ENCODE measurements around the gene PRDM16.

The PRDM16 gene

DNA sequence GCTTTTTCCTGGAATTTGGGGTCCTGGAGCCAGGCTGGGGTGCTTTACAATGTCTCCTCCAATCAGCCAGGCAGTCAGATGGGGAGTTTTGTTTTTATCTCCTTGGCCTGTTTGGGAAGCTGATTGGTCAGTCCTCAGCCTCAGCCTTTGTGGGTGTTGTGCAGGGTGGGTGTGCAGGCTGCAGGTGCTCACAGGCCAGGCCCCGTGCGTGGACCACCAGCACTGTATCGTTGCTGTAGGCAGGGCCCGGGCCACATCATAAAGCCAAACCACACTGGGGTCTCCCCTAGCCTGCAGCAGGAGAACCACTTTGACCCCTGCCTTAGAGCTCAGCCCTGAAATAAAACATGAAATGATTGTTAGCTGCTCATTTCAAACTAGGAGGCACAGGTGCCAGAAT lies 8.6 kb downstream of the PRDM16 start:
- no peaks in the 10 kb centered on the region for H3K27me3 ChIP-seq (ENCODE audit: insufficient read depth, low read length, poor library complexity, severe bottlenecking)
- peak overlapping the region; percentile 14 for H3K4me2 ChIP-seq (ENCODE audit: low read depth, low read length, poor library complexity, severe bottlenecking)
- no peaks in the 10 kb centered on the region for H3F3A ChIP-seq (ENCODE audit: low read depth)
- H3K4me1 ChIP-seq (ENCODE audit: insufficient read depth, low read length, poor library complexity, severe bottlenecking): peaks cover 3% of the 10 kb centered on the region
- H3K36me3 ChIP-seq (ENCODE audit: insufficient read depth, low read length): no peaks in the 10 kb centered on the region
- peaks cover 100% of the 10 kb centered on the region for H3K79me2 ChIP-seq (ENCODE audit: insufficient read depth, low read length)
- H3K9me3 ChIP-seq (ENCODE audit: insufficient read depth, low read depth, low read length): no peaks in the 10 kb centered on the region
- TF ChIP-seq, protein P1, sequence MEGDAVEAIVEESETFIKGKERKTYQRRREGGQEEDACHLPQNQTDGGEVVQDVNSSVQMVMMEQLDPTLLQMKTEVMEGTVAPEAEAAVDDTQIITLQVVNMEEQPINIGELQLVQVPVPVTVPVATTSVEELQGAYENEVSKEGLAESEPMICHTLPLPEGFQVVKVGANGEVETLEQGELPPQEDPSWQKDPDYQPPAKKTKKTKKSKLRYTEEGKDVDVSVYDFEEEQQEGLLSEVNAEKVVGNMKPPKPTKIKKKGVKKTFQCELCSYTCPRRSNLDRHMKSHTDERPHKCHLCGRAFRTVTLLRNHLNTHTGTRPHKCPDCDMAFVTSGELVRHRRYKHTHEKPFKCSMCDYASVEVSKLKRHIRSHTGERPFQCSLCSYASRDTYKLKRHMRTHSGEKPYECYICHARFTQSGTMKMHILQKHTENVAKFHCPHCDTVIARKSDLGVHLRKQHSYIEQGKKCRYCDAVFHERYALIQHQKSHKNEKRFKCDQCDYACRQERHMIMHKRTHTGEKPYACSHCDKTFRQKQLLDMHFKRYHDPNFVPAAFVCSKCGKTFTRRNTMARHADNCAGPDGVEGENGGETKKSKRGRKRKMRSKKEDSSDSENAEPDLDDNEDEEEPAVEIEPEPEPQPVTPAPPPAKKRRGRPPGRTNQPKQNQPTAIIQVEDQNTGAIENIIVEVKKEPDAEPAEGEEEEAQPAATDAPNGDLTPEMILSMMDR (conservative IDR thresholded peaks at IDR 0.05; ENCODE audit: low read length): no peak
- TF ChIP-seq EZH2phosphoT487 (IDR thresholded peaks at IDR 0.05; ENCODE audit: borderline replicate concordance): no peak
- H3K9ac ChIP-seq (ENCODE audit: low read depth, low read length, poor library complexity, severe bottlenecking): no peak overlapping the region
- H3K9me2 ChIP-seq (replicated peaks; ENCODE audit: low read depth, low read length): no peaks in the 10 kb centered on the region
- no peak overlapping the region for H3K4me3 ChIP-seq (ENCODE audit: low read length, poor library complexity, severe bottlenecking)
- H2AFZ ChIP-seq (ENCODE audit: low read length): no peak overlapping the region
- peaks cover 29% of the 10 kb centered on the region for H4K20me1 ChIP-seq (ENCODE audit: insufficient read depth, low read length, poor library complexity, severe bottlenecking)

DNA sequence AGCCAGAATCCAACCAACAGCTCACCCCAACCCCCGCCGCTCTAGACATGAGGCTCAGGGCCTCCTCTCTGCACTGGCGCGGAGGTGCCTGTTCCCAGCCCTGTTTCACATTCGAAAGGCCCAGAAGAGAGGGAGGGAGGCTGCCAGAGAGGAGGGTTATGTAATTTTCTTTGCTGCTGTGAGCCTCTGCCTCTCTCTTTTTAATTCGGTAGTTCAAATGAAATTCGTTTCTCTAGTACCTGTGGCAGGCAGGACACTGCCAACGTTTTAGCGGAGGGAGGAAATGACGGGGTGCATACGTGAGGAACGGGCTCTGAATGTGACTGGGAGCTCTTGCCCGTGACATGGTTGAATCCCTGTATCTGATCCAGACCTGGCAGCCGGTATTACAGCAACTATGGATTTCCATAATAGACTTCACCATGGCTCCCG lies 9.4 kb downstream of the PRDM16 start:
- peaks cover 98% of the 10 kb centered on the region for H3K79me2 ChIP-seq (ENCODE audit: insufficient read depth, low read length)
- H3K36me3 ChIP-seq (ENCODE audit: insufficient read depth, low read length): no peaks in the 10 kb centered on the region
- H3K4me3 ChIP-seq (ENCODE audit: low read length, poor library complexity, severe bottlenecking): no peak overlapping the region
- H3K27me3 ChIP-seq (ENCODE audit: insufficient read depth, low read length, poor library complexity, severe bottlenecking): no peaks in the 10 kb centered on the region
- H3K9me3 ChIP-seq (ENCODE audit: insufficient read depth, low read depth, low read length): no peaks in the 10 kb centered on the region
- TF ChIP-seq, protein P1 (conservative IDR thresholded peaks at IDR 0.05; ENCODE audit: low read length): no peak
- no peak for TF ChIP-seq EZH2phosphoT487 (IDR thresholded peaks at IDR 0.05; ENCODE audit: borderline replicate concordance)
- H3K9me2 ChIP-seq (replicated peaks; ENCODE audit: low read depth, low read length): no peaks in the 10 kb centered on the region
- no peaks in the 10 kb centered on the region for H3F3A ChIP-seq (ENCODE audit: low read depth)
- no peak overlapping the region for H3K9ac ChIP-seq (ENCODE audit: low read depth, low read length, poor library complexity, severe bottlenecking)
- H3K4me2 ChIP-seq (ENCODE audit: low read depth, low read length, poor library complexity, severe bottlenecking): no peak overlapping the region
- peaks cover 24% of the 10 kb centered on the region for H4K20me1 ChIP-seq (ENCODE audit: insufficient read depth, low read length, poor library complexity, severe bottlenecking)
- no peak overlapping the region for H2AFZ ChIP-seq (ENCODE audit: low read length)
- no peaks in the 10 kb centered on the region for H3K4me1 ChIP-seq (ENCODE audit: insufficient read depth, low read length, poor library complexity, severe bottlenecking)

DNA sequence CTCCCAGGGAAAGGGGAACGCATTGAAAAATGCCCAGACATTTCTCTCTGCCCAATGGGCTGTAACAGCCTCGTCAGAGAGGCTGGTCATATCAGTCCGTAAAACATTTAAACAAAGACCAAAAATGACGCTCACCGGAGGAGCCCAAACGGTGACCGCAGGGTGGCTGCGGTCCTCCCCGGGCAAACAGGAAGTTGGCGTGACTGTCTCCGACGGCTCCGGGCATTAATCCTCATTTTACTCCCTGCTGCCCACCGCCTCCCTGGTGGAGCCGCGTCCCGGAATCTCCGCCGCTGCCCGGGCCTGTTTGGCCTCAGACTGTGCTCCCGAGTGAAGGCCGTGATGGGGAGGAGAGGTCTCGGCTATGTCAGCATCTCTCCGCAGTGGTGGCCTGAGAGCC lies 9.9 kb downstream of the PRDM16 start:
- no peaks in the 10 kb centered on the region for H3F3A ChIP-seq (ENCODE audit: low read depth)
- no peaks in the 10 kb centered on the region for H3K4me1 ChIP-seq (ENCODE audit: insufficient read depth, low read length, poor library complexity, severe bottlenecking)
- no peak overlapping the region for H3K9ac ChIP-seq (ENCODE audit: low read depth, low read length, poor library complexity, severe bottlenecking)
- no peak overlapping the region for H3K4me2 ChIP-seq (ENCODE audit: low read depth, low read length, poor library complexity, severe bottlenecking)
- peaks cover 97% of the 10 kb centered on the region for H3K79me2 ChIP-seq (ENCODE audit: insufficient read depth, low read length)
- no peaks in the 10 kb centered on the region for H3K9me3 ChIP-seq (ENCODE audit: insufficient read depth, low read depth, low read length)
- H4K20me1 ChIP-seq (ENCODE audit: insufficient read depth, low read length, poor library complexity, severe bottlenecking): peaks cover 24% of the 10 kb centered on the region
- no peaks in the 10 kb centered on the region for H3K36me3 ChIP-seq (ENCODE audit: insufficient read depth, low read length)
- TF ChIP-seq, protein P1 (conservative IDR thresholded peaks at IDR 0.05; ENCODE audit: low read length): no peak
- TF ChIP-seq EZH2phosphoT487 (IDR thresholded peaks at IDR 0.05; ENCODE audit: borderline replicate concordance): no peak
- H3K4me3 ChIP-seq (ENCODE audit: low read length, poor library complexity, severe bottlenecking): no peak overlapping the region
- no peaks in the 10 kb centered on the region for H3K9me2 ChIP-seq (replicated peaks; ENCODE audit: low read depth, low read length)
- no peak overlapping the region for H2AFZ ChIP-seq (ENCODE audit: low read length)
- H3K27me3 ChIP-seq (ENCODE audit: insufficient read depth, low read length, poor library complexity, severe bottlenecking): no peaks in the 10 kb centered on the region
